CD4-positive, alpha-beta T cell treated with Interleukin-6 at 100 ng/mL for 8 hours (primary cell): Measurements from ENCODE around the gene LYSMD3.

ENCODE experiments used
- DNase-seq: peaks from one replicate; pipeline ENCODE4 v3.0.0-alpha.2; 2020; ENCODE audit warnings: mixed read lengths, low spot score

LYSMD3 gene

GRCh38 chr5:90547072-90547536, 17.7 kb upstream of the LYSMD3 start:
- no peak for DNase-seq

DNA sequence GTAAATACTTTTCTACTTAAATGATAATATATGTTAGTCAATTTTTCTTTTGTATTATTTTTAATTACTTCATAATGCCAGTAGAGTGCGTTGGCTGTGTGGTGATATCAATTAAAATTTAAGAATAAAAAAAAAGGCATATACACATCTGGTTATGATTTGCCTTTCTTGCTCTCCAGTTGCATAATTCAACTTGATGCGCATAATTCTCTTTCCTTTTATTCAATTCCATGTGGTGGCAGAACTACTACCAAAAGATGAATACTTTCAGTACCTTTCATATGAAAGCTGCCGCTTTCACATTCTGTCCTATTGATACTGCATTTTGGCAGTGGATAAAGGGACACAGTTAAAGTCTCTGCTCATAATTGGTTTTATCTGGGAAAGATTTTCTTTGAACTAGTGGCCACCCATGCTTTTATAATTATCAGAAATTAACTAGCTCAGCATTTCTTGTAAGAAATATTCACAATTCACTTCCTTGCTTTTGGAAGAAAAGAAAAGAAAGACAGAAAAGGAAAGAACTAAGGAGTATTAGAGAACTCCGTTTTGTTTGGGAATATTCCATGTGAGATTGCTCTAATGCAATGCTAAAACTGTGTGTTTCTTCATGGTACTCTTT, 16.9 kb upstream of the LYSMD3 start:
- no peak for DNase-seq

GRCh38 chr5:90545511-90545910, 16.1 kb upstream of the LYSMD3 start:
- no peak for DNase-seq

DNA sequence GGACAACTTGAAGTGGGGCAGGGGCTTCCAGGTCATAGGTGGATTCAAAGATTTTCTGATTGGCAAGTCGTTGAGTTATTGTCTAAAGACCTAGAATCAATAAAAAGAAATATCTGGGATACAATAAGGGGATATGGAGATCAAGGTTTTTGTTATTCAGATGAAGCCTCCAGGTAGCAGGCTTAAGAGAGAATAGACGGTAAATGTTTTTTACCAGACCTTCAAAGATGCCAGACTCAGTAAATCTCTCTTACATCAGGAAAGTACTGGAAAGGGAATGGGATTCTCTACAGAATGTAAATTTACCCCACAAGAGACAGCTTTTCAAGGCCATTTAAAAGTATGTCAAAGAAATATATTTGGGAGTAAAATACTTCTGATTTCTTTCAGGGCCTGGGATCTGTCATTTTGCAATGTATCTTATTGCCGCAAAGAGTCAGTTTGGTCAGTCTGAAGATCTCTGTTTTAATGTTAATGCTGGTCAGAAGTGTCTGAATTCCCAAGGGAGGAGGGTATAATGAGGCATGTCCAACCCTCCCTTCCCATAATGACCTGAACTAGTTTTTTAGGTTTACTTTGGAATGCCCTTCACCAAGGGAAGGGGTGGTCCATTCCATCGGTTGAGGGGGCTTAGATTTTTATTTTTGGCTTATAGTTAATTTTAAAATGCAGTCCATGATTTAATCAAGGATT, 13.6 kb upstream of the LYSMD3 start:
- no peak for DNase-seq

GRCh38 chr5:90534922-90535321, 5.5 kb upstream of the LYSMD3 start:
- DNase-seq, result no peak

DNA sequence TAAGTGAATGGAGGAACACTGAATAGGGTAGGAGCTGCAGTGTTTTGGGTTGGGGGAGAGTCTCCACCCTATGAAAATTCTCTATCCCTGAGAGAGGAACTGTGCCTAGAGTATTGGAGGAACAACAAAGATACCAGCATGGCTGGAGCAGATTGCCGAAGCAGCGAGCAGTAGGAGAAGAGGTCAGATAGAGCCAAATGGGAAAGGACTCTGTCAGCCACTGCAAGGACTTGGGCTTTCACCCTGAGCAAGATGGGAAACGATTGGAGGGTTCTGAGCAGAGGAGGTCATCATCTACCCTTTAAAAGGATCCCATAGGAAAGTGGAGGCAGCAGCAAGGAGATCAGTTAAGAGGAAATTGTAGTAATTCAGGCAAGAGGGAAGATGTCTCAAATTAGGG, 4.4 kb upstream of the LYSMD3 start:
- DNase-seq, result no peak

DNA sequence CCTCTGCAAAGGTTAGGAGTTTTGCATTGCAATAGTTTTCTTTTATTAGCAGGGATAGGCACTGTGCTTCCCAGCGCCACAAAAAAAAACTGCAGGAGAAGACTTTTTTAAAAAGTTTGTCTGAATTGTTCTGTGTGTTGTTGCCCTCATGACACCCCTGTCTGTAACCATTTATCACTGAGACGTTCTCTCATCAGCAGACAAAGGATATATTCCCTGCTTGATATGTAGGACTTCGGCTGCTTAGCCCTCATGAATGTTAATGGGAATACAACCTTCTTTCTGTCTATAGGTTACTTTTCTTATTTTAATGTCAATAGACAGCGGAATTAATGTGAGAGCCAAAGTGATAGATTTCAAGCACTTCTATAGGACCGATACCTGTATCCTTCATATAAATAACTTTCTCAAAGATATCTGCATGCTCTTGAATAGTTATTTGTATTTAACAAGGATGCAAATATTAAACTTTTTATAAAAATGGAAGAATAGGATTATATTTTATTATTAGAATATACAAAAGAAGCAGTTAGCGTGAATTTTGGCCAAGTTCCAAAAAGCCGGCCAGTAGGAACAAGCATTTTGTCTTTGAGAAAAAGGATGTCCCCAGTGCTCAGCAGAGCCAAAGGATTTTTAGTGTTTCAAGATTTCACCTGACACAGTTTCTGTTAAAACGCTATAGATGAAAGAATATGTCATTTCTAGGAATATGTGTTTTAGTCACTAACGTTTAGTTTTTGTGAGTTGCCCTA, 1.5 kb upstream of the LYSMD3 start:
- no peak for DNase-seq

GRCh38 chr5:90529939-90530677, 724 bp upstream of the LYSMD3 start:
- DNase-seq, result peak; percentile 63

GRCh38 chr5:90528601-90529193, 687 bp downstream of the LYSMD3 start:
- DNase-seq, result peak; percentile 6

GRCh38 chr5:90519081-90519480, 10.3 kb downstream of the LYSMD3 start:
- DNase-seq, result no peak

GRCh38 chr5:90518661-90519060, 10.7 kb downstream of the LYSMD3 start:
- DNase-seq, result no peak

DNA sequence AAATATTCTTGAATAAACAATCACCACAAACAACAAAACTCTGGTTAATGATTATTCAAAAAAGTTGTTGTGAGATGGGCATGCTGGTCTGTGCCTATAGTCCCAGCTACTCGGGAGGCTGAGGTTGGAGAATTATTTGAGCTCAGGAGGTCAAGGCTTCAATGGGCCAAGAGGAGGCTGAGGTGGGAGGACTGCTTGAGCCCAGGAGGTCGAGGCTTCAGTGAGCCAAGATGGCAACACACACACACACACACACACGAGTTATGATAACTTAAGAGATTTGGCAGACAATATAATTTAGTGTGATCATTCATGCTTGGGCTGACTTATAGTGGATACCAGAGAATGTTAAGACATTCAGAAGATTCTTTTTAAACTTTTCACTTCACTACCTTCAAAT, 14.9 kb downstream of the LYSMD3 start:
- no peak for DNase-seq

DNA sequence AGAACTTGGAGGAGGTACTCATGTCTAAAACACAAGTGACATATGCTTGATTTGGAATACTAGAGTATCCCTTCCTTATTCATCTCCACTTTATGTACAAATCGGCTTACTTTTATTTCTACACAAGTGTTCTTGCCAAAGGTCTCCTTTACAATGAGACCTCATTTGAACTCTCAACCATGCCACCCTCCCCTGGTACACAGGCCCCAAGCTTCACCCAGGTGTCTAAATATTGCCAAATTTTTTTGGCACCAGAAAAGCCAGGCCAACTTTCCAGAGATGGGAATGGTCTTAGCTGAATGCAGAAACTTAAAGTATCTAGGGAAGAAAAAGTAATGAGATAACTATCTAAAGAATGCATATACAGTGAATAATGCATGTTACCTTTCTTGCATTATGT, 18.9 kb downstream of the LYSMD3 start:
- DNase-seq, result no peak

- DNase-seq, result no peak
Observed at GRCh38 chr5:90506221-90506620, 23.2 kb downstream of the LYSMD3 start.

DNA sequence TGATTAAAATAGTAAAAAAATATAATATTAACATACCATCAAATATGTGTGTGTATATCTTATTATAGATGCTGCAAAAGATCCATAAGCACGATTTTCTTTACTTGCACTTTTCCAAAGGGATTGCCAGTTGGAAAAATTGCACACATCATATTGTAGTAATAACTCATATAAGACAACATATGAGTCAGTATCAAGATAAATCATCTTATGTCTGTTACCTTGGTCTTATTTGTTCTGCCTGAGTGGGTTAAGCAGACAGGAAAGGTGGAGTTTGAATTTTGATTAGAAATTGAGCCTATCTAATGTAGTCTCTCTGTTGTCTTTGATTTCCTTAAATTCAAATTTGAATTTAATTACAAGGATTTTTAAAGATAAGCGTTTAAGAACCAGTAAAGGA, 24.6 kb downstream of the LYSMD3 start:
- DNase-seq, result no peak

GRCh38 chr5:90503596-90503995, 25.8 kb downstream of the LYSMD3 start:
- no peak for DNase-seq

DNA sequence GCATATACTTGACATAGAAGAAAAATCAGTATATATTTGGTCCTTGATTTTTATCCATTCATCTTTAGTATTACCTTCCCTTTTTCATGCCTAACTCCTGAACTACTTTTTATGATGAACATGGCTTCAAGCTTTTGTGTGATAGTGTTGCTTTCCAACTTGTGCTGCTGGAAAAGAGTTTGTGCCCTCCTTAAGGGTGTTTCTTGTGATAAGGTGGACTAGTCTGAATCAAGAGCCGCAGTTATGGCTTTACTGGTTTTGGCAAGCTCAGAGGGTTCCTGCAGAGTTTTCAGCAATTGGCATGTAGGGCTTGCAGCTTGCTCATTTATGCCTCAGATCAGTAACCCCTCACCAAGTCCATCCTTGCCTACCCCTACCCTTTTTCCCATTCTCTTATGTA, 34.2 kb downstream of the LYSMD3 start:
- no peak for DNase-seq

- DNase-seq, result no peak
Observed at GRCh38 chr5:90494043-90494442, 35.3 kb downstream of the LYSMD3 start.

DNA sequence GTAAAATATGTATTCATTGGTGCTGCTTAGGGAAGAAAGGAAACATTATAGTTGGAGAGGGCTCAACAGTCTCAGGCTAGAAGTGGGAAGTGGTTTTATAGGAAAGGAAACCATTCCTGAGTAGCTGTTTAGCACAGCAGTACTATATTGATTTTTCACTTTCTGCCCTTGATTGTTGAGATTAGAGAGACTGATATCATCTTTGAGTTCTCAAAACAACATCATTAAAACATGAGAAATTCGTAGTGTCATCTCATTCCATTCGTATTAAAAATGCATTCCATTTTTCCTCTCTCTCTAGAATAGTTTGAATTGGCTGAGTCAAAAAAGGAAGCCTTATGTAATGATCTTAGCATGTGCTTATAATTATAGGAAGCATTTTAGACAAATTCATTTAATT, 40.6 kb downstream of the LYSMD3 start:
- no peak for DNase-seq

GRCh38 chr5:90484540-90484939, 44.8 kb downstream of the LYSMD3 start:
- DNase-seq, result no peak

- DNase-seq, result no peak
Observed at GRCh38 chr5:90483206-90483605, 46.2 kb downstream of the LYSMD3 start.

GRCh38 chr5:90480699-90481098, 48.7 kb downstream of the LYSMD3 start:
- DNase-seq, result no peak
